Activated CD4-positive, alpha-beta memory T cell treated with anti-CD3 and anti-CD28 coated beads, Interleukin-2, amount 10 ng/mL, durations not matched to agents 7 days and 5 days (primary cell): ENCODE results near the gene C4orf36. TPM values are rescaled to one million over a fixed set of nuclear protein-coding genes. Genes with fewer than 3 reads are reported as not detected.

ENCODE experiments used
- CTCF ChIA-PET: fragments of 350-600 bp; sonication (Branson Sonifier 250); formaldehyde crosslinking; loops from one replicate; lab custom pipeline; 2021; ENCODE audit warnings: antibody characterized with exemption, inconsistent platforms; lab: Charles Lee
- POLR2A ChIA-PET: fragments of 350-600 bp; sonication (Branson Sonifier 250); formaldehyde crosslinking; loops from one replicate; lab custom pipeline; 2021; ENCODE audit warnings: antibody characterized with exemption; lab: Charles Lee
- DNase-seq: peaks from one replicate; pipeline ENCODE4 v3.0.0-alpha.2; 2020
- H3K27ac Mint-ChIP-seq: one replicate; pipeline ENCODE4 v1.8.0; 2021; ENCODE audit warnings: mild to moderate bottlenecking, mixed read lengths
- H3K27me3 Mint-ChIP-seq: one replicate; pipeline ENCODE4 v1.8.0; 2021; ENCODE audit warnings: mixed read lengths
- H3K36me3 Mint-ChIP-seq: one replicate; pipeline ENCODE4 v1.8.0; 2021; ENCODE audit warnings: low read depth, mixed read lengths
- H3K4me1 Mint-ChIP-seq: one replicate; pipeline ENCODE4 v1.8.0; 2021; ENCODE audit warnings: mixed read lengths
- H3K4me3 Mint-ChIP-seq: one replicate; pipeline ENCODE4 v1.8.0; 2021; ENCODE audit warnings: mild to moderate bottlenecking, mixed read lengths
- H3K9me3 Mint-ChIP-seq: one replicate; pipeline ENCODE4 v1.8.0; 2021; ENCODE audit warnings: mixed read lengths
- total RNA-seq, 2 experiments: library from RNA; stranded (reverse); gene quantifications; one replicate each; pipeline ENCODE4 v1.2.3, GENCODE V29; 2021

Gene C4orf36
- total RNA-seq, 2 experiments from 2014 or later, result not detected

- H3K9me3 Mint-ChIP-seq, result no peaks in the 10 kb centered on the region
- peaks cover 5% of the 10 kb centered on the region for H3K4me1 Mint-ChIP-seq
- no peaks in the 10 kb centered on the region for H3K27me3 Mint-ChIP-seq
- no peak for DNase-seq
- H3K4me3 Mint-ChIP-seq, result no peak overlapping the region
- ChIA-PET POLR2A (interaction anchor here (0.7 kb wide), 1 partner anchor 41 kb away, joined by 3 read pairs; no protein-coding TSS in a partner anchor), CTCF (interaction anchor here (0.7 to 3.2 kb wide), 3 partner anchors 10 to 228 kb away, joined by 3 to 12 read pairs (median 3); no protein-coding TSS in a partner anchor)
- H3K36me3 Mint-ChIP-seq, result peaks cover 8% of the 10 kb centered on the region
- no peak overlapping the region for H3K27ac Mint-ChIP-seq
Measured at GRCh38 chr4:86927843-86928395, 35.7 kb upstream of the C4orf36 start.

- no peaks in the 10 kb centered on the region for H3K9me3 Mint-ChIP-seq
- ChIA-PET POLR2A (interaction anchor here (1.1 kb wide), 1 partner anchor 9 kb away, joined by 4 read pairs; no protein-coding TSS in a partner anchor), CTCF (interaction anchor here (0.9 to 1.3 kb wide), 2 partner anchors 11 to 27 kb away, joined by 3 read pairs; no protein-coding TSS in a partner anchor)
- H3K27ac Mint-ChIP-seq, result no peak overlapping the region
- DNase-seq, result no peak
- H3K36me3 Mint-ChIP-seq, result peaks cover 8% of the 10 kb centered on the region
- H3K4me1 Mint-ChIP-seq, result peaks cover 8% of the 10 kb centered on the region
- H3K27me3 Mint-ChIP-seq, result no peaks in the 10 kb centered on the region
- no peak overlapping the region for H3K4me3 Mint-ChIP-seq
Measured at GRCh38 chr4:86926435-86927086, 34.3 kb upstream of the C4orf36 start.

- Mint-ChIP-seq H3K4me3 (no peak overlapping the region), H3K36me3 (no peaks in the 10 kb centered on the region), H3K27ac (no peak overlapping the region), H3K27me3 (no peaks in the 10 kb centered on the region), H3K9me3 (no peaks in the 10 kb centered on the region), H3K4me1 (peaks cover 13% of the 10 kb centered on the region)
- ChIA-PET CTCF (interaction anchor here (1.1 to 7.3 kb wide), 5 partner anchors 9 to 171 kb away, joined by 3 to 160 read pairs (median 44); partner anchors contain the start of gene AFF1), POLR2A (no interaction called here)
- DNase-seq, result no peak
Measured at GRCh38 chr4:86924811-86925210, 32.6 kb upstream of the C4orf36 start.

GRCh38 chr4:86921608-86922252, 29.5 kb upstream of the C4orf36 start:
- Mint-ChIP-seq H3K27me3 (no peaks in the 10 kb centered on the region), H3K27ac (no peak overlapping the region), H3K9me3 (no peaks in the 10 kb centered on the region), H3K4me1 (peaks cover 16% of the 10 kb centered on the region), H3K36me3 (no peaks in the 10 kb centered on the region), H3K4me3 (no peak overlapping the region)
- ChIA-PET CTCF (interaction anchor here (0.6 to 7.3 kb wide), 39 partner anchors 8 to 426 kb away, joined by 3 to 160 read pairs (median 5); partner anchors contain the start of gene AFF1), POLR2A (interaction anchor here (0.7 to 2.2 kb wide), 8 partner anchors 12 to 516 kb away, joined by 3 to 25 read pairs (median 6); partner anchors contain the start of gene AFF1)
- no peak for DNase-seq

GRCh38 chr4:86919561-86920223, 27.5 kb upstream of the C4orf36 start:
- H3K36me3 Mint-ChIP-seq, result no peaks in the 10 kb centered on the region
- no peak overlapping the region for H3K4me3 Mint-ChIP-seq
- DNase-seq, result no peak
- H3K4me1 Mint-ChIP-seq, result peaks cover 16% of the 10 kb centered on the region
- ChIA-PET CTCF (interaction anchor here (0.7 to 7.3 kb wide), 7 partner anchors 10 to 424 kb away, joined by 3 to 160 read pairs (median 4); partner anchors contain the start of gene AFF1), POLR2A (interaction anchor here (1.3 to 1.8 kb wide), 3 partner anchors 15 to 184 kb away, joined by 3 to 5 read pairs (median 4); partner anchors contain the start of gene AFF1)
- no peak overlapping the region for H3K27ac Mint-ChIP-seq
- H3K9me3 Mint-ChIP-seq, result no peaks in the 10 kb centered on the region
- H3K27me3 Mint-ChIP-seq, result no peaks in the 10 kb centered on the region

DNA sequence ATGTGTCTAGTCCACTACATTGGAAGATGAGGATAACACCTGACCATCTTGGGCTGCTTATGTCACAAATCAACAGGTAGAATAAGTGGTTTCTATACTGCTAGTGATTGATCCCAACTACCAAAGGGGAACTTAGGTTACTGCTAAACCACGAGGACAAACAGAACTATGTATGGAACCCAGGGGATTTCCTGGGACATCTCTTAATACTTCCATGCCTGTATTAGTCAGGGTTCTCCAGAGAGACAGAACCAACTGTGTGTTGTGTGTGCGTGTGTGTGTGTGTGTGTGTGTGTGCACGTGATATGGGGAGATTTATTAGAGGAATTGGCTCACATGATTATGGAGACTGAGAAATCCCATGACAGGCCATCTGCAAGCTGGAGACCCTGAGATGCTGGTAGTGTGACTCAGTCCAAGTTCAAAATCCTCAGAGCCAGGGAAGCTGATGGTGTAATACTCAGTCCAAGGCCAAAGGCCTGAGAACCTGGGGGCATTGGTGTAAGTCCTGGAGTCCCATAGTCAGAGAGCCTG, 26.4 kb upstream of the C4orf36 start:
- H3K36me3 Mint-ChIP-seq, result no peaks in the 10 kb centered on the region
- ChIA-PET CTCF (interaction anchor here (1.3 kb wide), 1 partner anchor 9 kb away, joined by 4 read pairs; no protein-coding TSS in a partner anchor), POLR2A (interaction anchor here (1.4 kb wide), 1 partner anchor 88 kb away, joined by 4 read pairs; no protein-coding TSS in a partner anchor)
- DNase-seq, result no peak
- H3K4me1 Mint-ChIP-seq, result peaks cover 16% of the 10 kb centered on the region
- H3K9me3 Mint-ChIP-seq, result no peaks in the 10 kb centered on the region
- H3K27me3 Mint-ChIP-seq, result no peaks in the 10 kb centered on the region
- H3K4me3 Mint-ChIP-seq, result no peak overlapping the region
- no peak overlapping the region for H3K27ac Mint-ChIP-seq

DNA sequence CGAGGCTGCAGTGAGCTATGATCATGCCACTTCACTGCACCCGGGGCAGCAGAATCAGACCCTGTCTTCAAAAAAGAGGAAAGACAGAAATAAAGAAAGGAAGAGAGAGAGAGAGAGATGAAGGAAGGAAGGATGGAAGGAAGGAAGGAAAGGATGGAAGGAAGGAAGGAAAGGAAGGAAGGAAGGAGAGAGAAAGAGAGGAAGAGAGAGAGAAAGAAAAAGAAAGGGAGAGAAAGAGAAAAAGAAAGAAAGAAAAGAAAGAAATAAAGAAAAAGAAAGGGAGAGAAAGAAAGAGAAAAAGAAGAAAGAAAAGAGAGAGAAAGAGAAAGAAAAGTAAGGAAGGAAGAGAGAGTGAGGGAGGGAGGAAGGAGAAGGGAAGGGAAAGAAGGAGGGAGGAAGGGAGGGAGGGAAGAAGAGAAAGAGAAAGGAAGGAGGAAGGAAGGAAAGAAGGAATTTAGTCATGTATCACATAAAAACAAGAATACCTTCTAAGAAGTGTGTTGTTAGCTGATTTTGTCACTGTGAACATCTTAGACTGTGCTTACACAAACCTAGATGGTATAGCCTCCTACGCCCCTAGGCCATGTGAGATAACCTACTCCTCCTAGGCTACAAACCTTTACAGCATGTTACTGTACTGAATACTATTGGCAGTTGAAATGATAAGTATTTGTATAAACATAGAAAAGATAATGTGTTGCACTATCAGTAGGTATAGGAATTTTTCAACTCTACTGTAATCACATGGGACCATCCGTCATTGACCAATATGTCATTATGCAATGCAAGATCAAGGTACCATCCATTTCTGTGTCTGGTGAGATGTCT, 25.2 kb upstream of the C4orf36 start:
- ChIA-PET CTCF (interaction anchor here (0.9 kb wide), 1 partner anchor 17 kb away, joined by 4 read pairs; the partner anchor contains the start of gene AFF1), POLR2A (no interaction called here)
- Mint-ChIP-seq H3K9me3 (no peaks in the 10 kb centered on the region), H3K36me3 (no peaks in the 10 kb centered on the region), H3K4me3 (no peak overlapping the region), H3K4me1 (peaks cover 15% of the 10 kb centered on the region), H3K27me3 (no peaks in the 10 kb centered on the region), H3K27ac (no peak overlapping the region)
- no peak for DNase-seq

- no peak for DNase-seq
- POLR2A ChIA-PET, result no interaction called here
- CTCF ChIA-PET, result interaction anchor here (0.9 to 1.6 kb wide), 2 partner anchors 13 to 18 kb away, joined by 4 read pairs; partner anchors contain the start of gene AFF1
- Mint-ChIP-seq H3K27ac (no peak overlapping the region), H3K4me3 (no peak overlapping the region), H3K4me1 (peaks cover 13% of the 10 kb centered on the region), H3K27me3 (no peaks in the 10 kb centered on the region), H3K9me3 (no peaks in the 10 kb centered on the region), H3K36me3 (no peaks in the 10 kb centered on the region)
Measured at GRCh38 chr4:86916392-86916791, 24.2 kb upstream of the C4orf36 start.

GRCh38 chr4:86910820-86911684, 18.8 kb upstream of the C4orf36 start:
- H3K4me1 Mint-ChIP-seq, result peaks cover 13% of the 10 kb centered on the region
- ChIA-PET POLR2A (no interaction called here), CTCF (interaction anchor here (0.7 kb wide), 1 partner anchor 383 kb away, joined by 3 read pairs; no protein-coding TSS in a partner anchor)
- no peak overlapping the region for H3K27ac Mint-ChIP-seq
- H3K36me3 Mint-ChIP-seq, result no peaks in the 10 kb centered on the region
- DNase-seq, result no peak
- no peaks in the 10 kb centered on the region for H3K27me3 Mint-ChIP-seq
- H3K4me3 Mint-ChIP-seq, result no peak overlapping the region
- H3K9me3 Mint-ChIP-seq, result no peaks in the 10 kb centered on the region

DNA sequence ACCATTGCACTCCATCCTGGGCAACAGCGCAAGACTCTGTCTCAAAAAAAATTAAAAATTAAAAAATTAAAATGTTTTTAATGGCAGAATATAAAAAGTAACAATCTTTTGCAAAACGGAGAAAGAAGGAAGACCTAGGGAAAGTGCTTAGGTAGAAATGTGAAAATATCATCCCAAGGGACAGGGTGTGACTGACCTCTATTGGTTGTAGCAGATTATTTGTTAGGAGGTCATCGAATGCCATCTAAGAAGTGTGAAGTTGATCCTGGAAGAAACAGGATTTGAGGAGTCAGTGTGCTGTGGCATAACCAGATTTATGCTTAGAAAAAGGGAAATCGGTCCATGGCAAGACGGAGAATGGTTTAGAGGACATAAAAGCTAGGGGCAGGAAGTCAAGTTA, 18.1 kb upstream of the C4orf36 start:
- no peaks in the 10 kb centered on the region for H3K27me3 Mint-ChIP-seq
- no peaks in the 10 kb centered on the region for H3K9me3 Mint-ChIP-seq
- peaks cover 13% of the 10 kb centered on the region for H3K4me1 Mint-ChIP-seq
- POLR2A ChIA-PET, result no interaction called here
- no peak overlapping the region for H3K4me3 Mint-ChIP-seq
- no peak for DNase-seq
- CTCF ChIA-PET, result interaction anchor here (0.7 to 2.4 kb wide), 3 partner anchors 9 to 382 kb away, joined by 3 to 11 read pairs (median 4); no protein-coding TSS in a partner anchor
- no peaks in the 10 kb centered on the region for H3K36me3 Mint-ChIP-seq
- no peak overlapping the region for H3K27ac Mint-ChIP-seq
